OCI-LY7 (cell line): Measurements from ENCODE around the gene PKM.

Experiments used
- EZH2phosphoT487 ChIP-seq: fragments of 200-600 bp; sonication (generic); IDR thresholded peaks from 2 replicates; pipeline ENCODE4 v1.6.1; 2018; ENCODE audit warnings: low read depth, borderline replicate concordance, mild to moderate bottlenecking, mixed run types, antibody characterized with exemption, low read length, moderate library complexity, mixed read lengths
- TF ChIP-seq, protein P1 (sequence below): fragments of 200-600 bp; sonication (generic); conservative IDR thresholded peaks from 2 replicates; pipeline ENCODE4 v1.5.1; 2014; ENCODE audit warnings: mild to moderate bottlenecking, antibody characterized with exemption, low read length, moderate library complexity, mixed read lengths

DNA sequence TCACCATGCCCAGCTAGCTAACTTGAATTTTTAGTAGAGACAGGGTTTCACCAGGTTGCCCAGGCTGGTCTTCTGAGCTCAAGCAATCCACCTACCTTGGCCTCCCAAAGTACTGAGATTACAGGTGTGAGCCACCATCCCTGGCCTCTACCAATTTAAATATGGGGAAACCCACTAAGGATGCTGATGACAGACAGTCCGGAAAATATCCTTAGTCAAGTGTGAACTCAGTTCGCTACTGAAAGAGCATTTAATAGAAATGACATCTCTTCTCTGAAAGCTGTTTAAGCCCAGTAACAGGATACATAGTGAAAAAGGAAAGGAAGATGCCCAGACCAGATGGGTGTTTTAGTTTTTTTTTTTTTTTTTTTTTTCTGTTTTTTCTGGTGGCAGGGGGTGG is 25.7 kb downstream of the PKM start:
- TF ChIP-seq, protein P1, sequence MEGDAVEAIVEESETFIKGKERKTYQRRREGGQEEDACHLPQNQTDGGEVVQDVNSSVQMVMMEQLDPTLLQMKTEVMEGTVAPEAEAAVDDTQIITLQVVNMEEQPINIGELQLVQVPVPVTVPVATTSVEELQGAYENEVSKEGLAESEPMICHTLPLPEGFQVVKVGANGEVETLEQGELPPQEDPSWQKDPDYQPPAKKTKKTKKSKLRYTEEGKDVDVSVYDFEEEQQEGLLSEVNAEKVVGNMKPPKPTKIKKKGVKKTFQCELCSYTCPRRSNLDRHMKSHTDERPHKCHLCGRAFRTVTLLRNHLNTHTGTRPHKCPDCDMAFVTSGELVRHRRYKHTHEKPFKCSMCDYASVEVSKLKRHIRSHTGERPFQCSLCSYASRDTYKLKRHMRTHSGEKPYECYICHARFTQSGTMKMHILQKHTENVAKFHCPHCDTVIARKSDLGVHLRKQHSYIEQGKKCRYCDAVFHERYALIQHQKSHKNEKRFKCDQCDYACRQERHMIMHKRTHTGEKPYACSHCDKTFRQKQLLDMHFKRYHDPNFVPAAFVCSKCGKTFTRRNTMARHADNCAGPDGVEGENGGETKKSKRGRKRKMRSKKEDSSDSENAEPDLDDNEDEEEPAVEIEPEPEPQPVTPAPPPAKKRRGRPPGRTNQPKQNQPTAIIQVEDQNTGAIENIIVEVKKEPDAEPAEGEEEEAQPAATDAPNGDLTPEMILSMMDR = no peak
- no peak for TF ChIP-seq EZH2phosphoT487
